GM15510 (cell line): Measurements from ENCODE around the gene AP2M1.
A peak's percentile ranks its signal among the peaks of the same experiment; 100 is the strongest.

Source experiments
- POLR2A ChIP-seq: IDR thresholded peaks from 3 replicates; pipeline ENCODE4 v1.6.1; 2011; ENCODE audit warnings: borderline replicate concordance; ENCODE audit not compliant: insufficient read length; ENCODE audit errors: extremely low read depth

The AP2M1 gene

DNA sequence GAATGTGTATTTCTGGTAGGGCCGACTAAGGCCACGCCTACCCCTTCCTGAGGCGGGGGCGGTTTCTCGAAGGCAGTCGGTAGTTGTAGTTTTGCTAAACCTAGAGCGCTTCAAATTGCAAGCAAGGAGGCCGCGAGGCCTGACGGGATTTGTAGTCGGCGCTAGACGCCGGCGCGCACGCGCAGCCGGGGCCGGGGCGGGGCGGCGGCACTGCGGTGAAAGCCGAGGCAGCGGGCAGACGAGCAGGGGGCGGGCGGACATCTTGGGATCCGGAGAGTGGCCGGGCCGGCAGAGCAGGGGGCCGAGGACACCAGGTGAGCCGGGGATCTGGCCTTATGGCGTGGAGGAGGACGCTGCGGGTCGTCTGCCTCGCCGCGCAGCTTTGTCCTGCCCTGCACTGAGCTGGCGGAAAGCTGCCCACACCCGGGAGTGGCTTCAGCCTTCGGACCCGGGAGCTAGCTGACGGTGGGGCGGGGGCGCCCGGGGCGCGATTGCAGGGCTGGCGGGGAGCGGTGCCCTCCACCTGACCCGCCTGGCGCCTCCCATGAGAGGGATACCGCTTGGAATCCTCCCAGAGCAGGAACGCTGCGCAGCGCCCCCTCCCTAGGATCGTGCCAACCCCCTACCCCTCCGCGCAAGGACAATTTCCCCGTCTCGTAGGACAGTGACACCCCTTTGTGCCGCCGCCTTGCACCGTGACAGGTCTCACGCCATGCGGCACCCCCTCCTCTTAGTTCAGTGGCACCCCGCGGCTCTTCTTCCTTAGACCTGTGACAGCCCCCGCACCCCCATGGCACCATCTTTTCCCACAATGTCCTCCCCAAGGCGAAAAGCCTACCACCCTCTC is at the start of gene AP2M1:
Gene AP2M1, plus strand, starts transcription at position 210 of the 847 bp plus-strand sequence. CDS start 2,139 bp downstream, outside the sequence.
- TF ChIP-seq POLR2A = peak; percentile 90

DNA sequence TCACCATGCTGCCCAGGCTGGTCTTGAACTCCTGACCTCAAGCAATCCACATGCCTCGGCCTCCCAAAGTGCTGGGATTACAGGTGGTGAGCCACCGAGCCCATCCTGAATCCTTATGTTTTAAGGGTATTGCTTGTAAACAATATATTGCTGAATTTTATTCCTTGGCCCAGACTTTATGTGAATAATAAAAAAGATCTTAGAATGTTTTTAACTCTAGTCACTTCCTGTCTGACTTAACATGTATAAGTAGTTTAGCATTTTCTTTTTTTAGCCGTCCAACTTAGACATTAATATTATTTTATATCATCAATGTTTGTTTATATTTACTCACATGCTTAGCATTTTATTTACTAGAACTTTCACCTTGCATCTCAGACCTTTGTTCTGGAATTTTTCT is 48.6 kb upstream of the AP2M1 start:
- TF ChIP-seq POLR2A = no peak

DNA sequence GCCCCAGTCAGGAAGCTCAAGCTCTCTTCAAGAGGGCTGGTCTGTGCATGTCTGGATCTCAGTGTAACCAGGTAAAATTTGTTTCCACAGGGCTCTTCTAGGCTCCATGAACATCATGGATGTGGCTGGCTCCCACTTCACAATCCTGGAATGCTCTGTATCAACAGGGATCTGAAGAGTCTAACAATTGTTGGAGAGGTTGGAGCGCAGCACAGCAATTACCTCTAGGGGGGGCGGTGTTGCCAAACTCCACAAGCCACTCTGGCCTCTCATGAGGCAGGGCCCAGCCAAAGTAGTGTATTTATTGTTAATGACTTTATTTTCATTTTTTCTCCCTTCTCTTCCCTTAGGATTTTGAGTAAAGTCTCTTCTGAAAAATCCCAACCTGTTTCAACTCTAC is 45.6 kb upstream of the AP2M1 start:
- no peak for TF ChIP-seq POLR2A

DNA sequence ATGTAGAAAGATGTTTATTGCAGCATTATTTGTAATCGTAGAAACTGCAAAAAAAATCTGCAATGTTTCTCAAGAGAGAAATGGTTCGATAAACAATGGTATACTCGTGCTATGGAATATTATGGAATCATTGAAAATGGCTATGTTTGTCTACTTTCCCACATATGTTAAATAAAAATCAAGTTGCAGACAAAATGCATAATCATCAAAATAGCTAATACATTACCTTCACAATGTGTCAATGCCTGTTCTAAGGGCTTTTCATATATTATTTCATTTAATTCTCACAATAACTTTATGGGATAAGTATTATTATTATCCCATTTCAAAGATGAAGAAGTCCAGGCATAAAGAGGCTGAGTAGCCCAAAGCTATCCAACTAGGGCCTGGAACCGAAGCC is 41.7 kb upstream of the AP2M1 start:
- no peak for TF ChIP-seq POLR2A

GRCh38 chr3:184133840-184134745 is 40.6 kb upstream of the AP2M1 start:
- TF ChIP-seq POLR2A = peak; percentile 51

GRCh38 chr3:184134746-184135148 is 39.9 kb upstream of the AP2M1 start:
- no peak for TF ChIP-seq POLR2A

DNA sequence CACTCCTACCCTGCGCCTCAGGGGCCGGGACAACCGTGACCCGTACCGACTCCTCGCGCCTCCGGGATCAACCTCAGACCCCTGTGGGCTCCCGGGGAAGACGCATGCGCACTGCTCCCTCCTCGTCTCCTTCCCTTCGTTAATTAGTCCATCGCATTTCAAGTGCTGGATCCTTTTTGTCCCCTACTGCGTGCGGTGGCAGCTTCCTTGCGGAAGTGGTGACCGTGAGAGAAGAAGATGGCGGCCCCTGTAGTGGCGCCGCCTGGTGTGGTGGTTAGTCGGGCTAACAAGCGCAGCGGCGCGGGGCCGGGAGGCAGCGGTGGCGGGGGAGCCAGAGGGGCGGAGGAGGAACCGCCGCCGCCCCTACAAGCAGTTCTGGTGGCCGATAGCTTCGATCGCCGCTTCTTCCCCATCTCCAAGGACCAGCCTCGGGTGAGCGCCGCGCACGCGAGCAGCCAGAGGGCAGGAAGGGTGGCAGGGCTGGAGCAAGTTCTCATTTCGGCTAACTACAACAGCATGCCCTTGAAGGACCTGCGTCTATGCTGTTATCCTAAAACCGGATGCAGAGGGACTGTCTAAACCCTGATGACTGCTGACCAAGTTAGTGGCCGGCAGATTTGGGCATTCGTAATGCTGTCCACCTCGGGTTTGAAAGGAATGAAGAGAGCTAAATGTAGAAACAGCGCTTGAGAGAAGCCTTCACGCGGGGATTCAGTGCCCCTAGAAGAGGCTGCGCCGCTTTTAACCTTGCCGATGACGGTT is 39.3 kb upstream of the AP2M1 start, which contains the start of gene EIF2B5:
Gene EIF2B5, plus strand, starts transcription at position 210 of the 762 bp plus-strand sequence. Its CDS starts 28 bp downstream, at position 238.
- TF ChIP-seq POLR2A = peak; percentile 82

DNA sequence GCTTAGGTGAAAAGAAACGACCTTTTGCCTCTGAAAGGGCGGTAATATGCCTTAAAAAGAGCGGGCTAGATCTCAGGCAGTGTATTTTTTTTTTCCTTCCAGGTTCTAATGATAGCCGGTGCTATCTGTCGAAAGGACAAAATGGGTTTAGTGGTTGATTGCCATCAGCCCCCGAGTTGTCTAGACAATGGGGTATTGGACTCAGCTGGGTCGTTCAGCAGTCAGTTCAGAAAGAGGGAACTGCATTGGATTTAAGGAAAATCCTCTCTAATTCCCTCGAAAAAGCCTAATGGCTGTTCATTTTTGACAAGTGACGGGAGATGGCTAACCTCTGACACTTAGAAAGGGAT is 38.8 kb upstream of the AP2M1 start:
- TF ChIP-seq POLR2A = no peak

DNA sequence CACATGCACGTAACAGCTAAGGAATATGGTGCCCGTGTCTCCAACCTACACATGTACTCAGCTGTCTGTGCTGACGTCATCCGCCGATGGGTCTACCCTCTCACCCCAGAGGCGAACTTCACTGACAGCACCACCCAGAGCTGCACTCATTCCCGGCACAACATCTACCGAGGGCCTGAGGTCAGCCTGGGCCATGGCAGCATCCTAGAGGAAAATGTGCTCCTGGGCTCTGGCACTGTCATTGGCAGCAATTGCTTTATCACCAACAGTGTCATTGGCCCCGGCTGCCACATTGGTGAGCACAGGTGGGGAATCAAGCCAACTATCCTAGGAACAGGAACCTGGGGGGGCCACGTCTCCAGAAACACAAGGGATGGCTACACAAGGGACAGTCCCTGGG is 34.2 kb upstream of the AP2M1 start:
- no peak for TF ChIP-seq POLR2A

DNA sequence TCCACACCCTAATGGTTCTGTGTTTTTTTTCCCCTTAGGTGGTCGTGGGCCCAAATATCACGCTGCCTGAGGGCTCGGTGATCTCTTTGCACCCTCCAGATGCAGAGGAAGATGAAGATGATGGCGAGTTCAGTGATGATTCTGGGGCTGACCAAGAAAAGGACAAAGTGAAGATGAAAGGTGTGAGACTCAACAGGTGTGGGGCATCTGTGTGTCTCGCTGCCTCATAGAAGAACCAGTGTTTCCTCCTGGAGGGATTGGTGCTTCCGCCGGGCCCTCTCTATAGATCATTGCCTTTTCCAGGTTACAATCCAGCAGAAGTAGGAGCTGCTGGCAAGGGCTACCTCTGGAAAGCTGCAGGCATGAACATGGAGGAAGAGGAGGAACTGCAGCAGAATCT is 32.5 kb upstream of the AP2M1 start:
- no peak for TF ChIP-seq POLR2A

- no peak for TF ChIP-seq POLR2A
These were observed 31.3 kb upstream of the AP2M1 start for GRCh38 chr3:184143327-184143726.

GRCh38 chr3:184144505-184144904 is 30.1 kb upstream of the AP2M1 start:
- TF ChIP-seq POLR2A = no peak

DNA sequence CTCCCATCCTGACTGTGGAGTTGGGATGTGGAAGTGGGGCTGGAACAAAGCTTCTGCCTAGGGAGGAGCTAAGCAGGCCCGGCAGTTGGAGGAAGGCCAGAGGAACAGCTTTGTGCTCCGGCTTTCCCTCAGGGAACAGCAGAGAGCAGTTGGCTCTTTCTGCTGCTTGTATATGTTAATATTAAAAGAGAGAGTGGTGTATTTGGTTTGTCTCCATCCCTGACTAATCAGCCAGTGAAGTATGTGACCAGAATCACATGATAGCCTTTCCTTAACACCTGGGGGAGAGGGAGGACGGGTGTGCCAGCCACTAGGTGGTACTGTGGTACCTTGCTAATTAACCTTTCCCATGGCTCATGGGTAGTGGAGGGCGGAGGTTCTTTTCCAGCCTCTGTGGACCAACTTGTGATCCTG is 29.5 kb upstream of the AP2M1 start:
- TF ChIP-seq POLR2A = no peak

DNA sequence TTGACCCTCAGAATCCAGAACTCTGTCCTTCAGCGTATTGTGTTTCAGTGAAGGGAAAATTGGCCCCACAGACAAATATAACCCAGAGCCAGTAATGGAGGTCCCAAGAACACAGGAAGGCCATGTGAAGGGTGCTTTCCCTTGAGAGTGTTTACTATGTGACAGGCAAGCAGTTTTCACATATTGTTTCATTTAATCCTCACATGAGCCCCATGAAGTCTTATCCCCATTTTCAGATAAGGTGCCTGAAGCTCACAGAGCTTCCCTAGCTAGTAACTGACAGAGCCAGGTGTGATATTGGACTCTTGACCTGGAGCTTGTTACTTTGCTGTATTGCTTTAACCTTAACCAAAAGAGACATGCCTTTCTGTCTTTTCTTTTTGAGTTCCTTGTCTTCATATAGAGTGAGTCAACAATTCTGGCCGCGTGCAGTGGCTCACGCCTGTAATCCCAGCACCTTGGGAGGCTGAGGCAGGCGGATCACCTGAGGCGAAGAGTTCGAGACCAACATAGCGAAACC is 28.8 kb upstream of the AP2M1 start:
- no peak for TF ChIP-seq POLR2A

GRCh38 chr3:184148076-184148475 is 26.6 kb upstream of the AP2M1 start:
- TF ChIP-seq POLR2A = no peak

- TF ChIP-seq POLR2A = no peak
These were observed 25.5 kb upstream of the AP2M1 start for GRCh38 chr3:184149123-184149522.
